GM12873 (cell line): ENCODE measurements around the gene AP5B1.

Experiments
- CTCF ChIP-seq: IDR thresholded peaks from 2 replicates; pipeline ENCODE4 v1.5.1; 2012; ENCODE audit warnings: low read depth, mild to moderate bottlenecking, moderate library complexity, low read length, control low read depth; ENCODE audit not compliant: insufficient read depth; ENCODE audit errors: missing control alignments

Gene AP5B1

GRCh38 chr11:65745049-65745448 is 35.7 kb downstream of the AP5B1 start:
- no peak for TF ChIP-seq CTCF

- TF ChIP-seq CTCF = no peak
Observed at GRCh38 chr11:65744699-65745042, 36.1 kb downstream of the AP5B1 start.

GRCh38 chr11:65744026-65744698 is 36.6 kb downstream of the AP5B1 start:
- TF ChIP-seq CTCF = no peak

- TF ChIP-seq CTCF = no peak
Observed at GRCh38 chr11:65743681-65744025, 37.1 kb downstream of the AP5B1 start.

DNA sequence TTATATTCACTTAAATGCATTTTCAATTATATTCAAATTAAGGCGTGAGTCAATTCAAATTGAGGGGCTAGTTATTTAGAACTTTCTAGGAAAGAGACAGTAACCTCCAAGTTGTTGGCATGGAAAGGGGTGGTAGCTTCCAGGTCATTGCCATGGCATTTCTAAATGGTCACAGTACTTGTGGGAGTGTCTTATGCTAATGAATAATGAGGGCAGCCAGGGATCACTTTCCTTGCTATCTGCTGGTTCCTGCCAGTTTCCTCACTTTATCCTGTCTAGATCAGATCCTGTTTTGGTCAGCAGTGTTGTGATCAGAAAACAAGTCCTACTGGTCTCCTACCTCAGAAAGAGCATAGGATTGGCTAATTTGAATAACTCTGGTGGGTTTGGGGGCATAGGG is 38.4 kb downstream of the AP5B1 start:
- no peak for TF ChIP-seq CTCF

DNA sequence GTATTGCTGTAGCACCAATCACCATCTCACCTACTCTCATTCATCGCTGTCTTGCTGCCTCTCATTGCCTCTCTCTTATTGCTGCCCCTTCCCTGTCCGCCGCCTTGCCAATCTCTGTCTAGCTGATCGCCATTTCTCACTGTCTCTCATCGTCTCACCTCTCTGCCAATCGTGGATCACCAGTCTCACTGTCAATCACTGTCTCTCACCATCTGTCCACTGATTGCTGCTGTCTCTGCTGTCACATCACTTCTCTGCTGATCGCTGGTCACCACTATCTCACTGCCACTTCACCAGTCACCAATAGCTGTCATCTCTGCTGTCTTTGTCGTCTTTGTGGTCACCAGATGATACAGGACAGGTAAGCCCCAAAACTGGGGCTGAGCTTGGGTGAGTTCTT is 39.6 kb downstream of the AP5B1 start:
- TF ChIP-seq CTCF = no peak

DNA sequence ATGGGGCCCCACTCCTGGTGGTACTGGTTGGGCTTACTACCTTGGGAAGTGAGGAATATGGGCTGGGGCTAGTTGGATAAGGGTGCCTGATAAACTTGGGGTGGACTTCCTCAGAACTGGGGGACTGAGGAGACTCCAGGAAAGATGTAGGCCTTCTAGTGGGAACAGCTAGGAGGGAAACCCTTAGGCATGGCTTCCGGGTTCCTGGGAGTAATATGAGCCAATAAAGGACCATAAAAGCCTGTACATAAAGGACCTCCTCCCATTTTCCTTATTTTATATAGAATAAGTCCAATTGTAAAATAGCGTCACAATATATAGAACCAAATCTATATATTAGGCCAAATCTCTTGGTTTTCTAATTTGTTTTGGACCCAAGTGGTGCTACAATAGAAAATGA is 41.8 kb downstream of the AP5B1 start:
- TF ChIP-seq CTCF = no peak
